Upper lobe of left lung (tissue), 4 donors: ENCODE data around the gene SWAP70.

ENCODE experiments used
- EP300 ChIP-seq, 4 donors: sonication (generic); formaldehyde crosslinking; IDR thresholded peaks; one replicate each; pipeline ENCODE4 v1.5.1; 2017; ENCODE audit warnings: antibody characterized with exemption in 4 of 4, control low read depth in 2 of 4
- POLR2A ChIP-seq, 4 donors: fragments of 450-650 bp; IDR thresholded peaks; one replicate each; pipeline ENCODE4 v1.5.1; 2016 to 2017; ENCODE audit warnings: antibody characterized with exemption in 4 of 4, mild to moderate bottlenecking in 2 of 4
- POLR2AphosphoS5 ChIP-seq, 2 donors: sonication (generic); formaldehyde crosslinking; IDR thresholded peaks; one replicate each; pipeline ENCODE4 v1.5.1; 2017; ENCODE audit warnings: antibody characterized with exemption in 2 of 2
- TF ChIP-seq, protein P1 (sequence below), 6 experiments: fragments of 450-650 bp in 4 of 6; fragments of 200-600 bp in 2 of 6; sonication (generic) in 2 of 6; IDR thresholded peaks; one replicate each; pipeline ENCODE4 v1.5.1; 2016 to 2019; ENCODE audit warnings: antibody characterized with exemption in 6 of 6

DNA sequence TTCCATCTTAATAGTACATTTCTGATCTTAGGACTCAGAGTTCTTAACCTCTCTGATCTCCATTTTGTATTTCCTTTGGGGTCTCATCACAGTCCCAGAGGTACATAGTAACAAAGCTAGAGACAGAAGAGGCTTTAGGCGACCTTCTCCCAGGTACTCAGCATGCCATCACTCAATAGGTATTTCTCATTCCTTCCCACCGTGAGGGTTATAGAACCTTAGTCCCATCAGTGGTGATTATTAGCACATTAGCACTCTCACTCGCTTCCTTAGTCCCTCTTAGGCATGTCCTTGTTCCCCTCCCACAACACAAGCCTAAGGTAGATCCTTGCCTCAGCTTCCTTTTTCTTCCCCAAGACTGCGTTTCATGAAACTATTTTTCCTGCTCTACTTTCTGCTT, 14.7 kb downstream of the SWAP70 start:
- TF ChIP-seq, protein P1, sequence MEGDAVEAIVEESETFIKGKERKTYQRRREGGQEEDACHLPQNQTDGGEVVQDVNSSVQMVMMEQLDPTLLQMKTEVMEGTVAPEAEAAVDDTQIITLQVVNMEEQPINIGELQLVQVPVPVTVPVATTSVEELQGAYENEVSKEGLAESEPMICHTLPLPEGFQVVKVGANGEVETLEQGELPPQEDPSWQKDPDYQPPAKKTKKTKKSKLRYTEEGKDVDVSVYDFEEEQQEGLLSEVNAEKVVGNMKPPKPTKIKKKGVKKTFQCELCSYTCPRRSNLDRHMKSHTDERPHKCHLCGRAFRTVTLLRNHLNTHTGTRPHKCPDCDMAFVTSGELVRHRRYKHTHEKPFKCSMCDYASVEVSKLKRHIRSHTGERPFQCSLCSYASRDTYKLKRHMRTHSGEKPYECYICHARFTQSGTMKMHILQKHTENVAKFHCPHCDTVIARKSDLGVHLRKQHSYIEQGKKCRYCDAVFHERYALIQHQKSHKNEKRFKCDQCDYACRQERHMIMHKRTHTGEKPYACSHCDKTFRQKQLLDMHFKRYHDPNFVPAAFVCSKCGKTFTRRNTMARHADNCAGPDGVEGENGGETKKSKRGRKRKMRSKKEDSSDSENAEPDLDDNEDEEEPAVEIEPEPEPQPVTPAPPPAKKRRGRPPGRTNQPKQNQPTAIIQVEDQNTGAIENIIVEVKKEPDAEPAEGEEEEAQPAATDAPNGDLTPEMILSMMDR (IDR thresholded peaks at IDR 0.05) = no peak
- TF ChIP-seq POLR2A (IDR thresholded peaks at IDR 0.05) (no peak), POLR2AphosphoS5 (IDR thresholded peaks at IDR 0.05) (no peak), EP300 (IDR thresholded peaks at IDR 0.05) (no peak)
